SK-N-MC (cell line): ENCODE measurements around the gene NAE1.

Experiments used
- EZH2 ChIP-seq: fragments of 200-600 bp; sonication (generic); IDR thresholded peaks from one replicate; pipeline ENCODE4 v1.6.1; 2017; ENCODE audit warnings: antibody characterized with exemption
- FOXP2 ChIP-seq: optimal IDR thresholded peaks from 2 replicates; pipeline ENCODE3; 2011; ENCODE audit warnings: mild to moderate bottlenecking, moderate library complexity; ENCODE audit not compliant: insufficient read depth; ENCODE audit errors: extremely low read length, control extremely low read depth
- POLR2AphosphoS5 ChIP-seq: IDR thresholded peaks from 2 replicates; pipeline ENCODE4 v1.6.1; 2012; ENCODE audit warnings: mild to moderate bottlenecking, low read depth, low read length, borderline replicate concordance

DNA sequence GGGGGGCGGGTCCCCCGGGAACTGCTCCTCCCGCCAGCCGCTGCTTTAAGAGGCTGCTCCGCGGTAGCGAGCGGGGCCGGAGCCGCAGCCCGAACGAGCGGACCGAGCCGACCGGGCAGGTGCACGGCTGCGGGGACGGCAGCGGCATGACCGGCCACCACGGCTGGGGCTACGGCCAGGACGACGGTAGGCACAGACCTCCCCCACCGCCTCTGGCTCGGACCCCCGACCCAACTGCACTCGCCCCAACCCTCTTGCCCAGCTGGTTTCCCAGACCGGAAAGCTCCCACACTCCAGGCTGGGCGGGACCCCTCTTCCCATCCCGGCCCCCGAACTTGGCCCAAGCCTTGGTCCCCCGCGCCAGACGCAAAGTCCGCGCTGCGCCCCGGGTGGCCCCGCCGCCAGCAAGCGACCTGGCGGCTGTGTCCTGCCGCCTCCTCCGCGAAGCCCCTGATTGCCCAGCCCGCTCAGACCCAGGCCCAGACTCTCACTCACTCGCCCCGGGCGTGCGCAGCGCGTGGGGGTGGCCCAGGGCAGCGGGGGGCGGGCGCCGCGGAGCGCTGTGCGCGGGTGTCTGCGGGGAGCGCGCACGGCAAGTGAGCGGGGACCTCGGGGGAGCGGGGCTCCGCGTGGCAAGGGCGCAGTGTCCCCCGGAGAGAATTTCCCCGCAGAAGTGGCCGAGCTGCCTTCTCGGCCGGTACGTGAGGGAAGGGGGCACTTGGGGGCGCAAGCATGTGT lies 13.7 kb upstream of the NAE1 start, which contains the start of gene CA7:
- TF ChIP-seq POLR2AphosphoS5 (no peak), EZH2 (no peak), FOXP2 (no peak)
